ENCODE measurements around the gene GLDN. TPM values are rescaled to one million over a fixed set of nuclear protein-coding genes. Genes with fewer than 3 reads are reported as not detected.
A peak's percentile ranks its signal among the peaks of the same experiment; 100 is the strongest.

GLDN gene
- total RNA-seq, 1 experiment from 2014 or later, result 0.15 TPM

- TF ChIP-seq EZH2phosphoT487 (IDR thresholded peaks at IDR 0.05; ENCODE audit: borderline replicate concordance, low read length), result no peak
- TF ChIP-seq EZH2 (IDR thresholded peaks at IDR 0.05; ENCODE audit: low read length, unreplicated experiment), result no peak
- TF ChIP-seq, protein P1, sequence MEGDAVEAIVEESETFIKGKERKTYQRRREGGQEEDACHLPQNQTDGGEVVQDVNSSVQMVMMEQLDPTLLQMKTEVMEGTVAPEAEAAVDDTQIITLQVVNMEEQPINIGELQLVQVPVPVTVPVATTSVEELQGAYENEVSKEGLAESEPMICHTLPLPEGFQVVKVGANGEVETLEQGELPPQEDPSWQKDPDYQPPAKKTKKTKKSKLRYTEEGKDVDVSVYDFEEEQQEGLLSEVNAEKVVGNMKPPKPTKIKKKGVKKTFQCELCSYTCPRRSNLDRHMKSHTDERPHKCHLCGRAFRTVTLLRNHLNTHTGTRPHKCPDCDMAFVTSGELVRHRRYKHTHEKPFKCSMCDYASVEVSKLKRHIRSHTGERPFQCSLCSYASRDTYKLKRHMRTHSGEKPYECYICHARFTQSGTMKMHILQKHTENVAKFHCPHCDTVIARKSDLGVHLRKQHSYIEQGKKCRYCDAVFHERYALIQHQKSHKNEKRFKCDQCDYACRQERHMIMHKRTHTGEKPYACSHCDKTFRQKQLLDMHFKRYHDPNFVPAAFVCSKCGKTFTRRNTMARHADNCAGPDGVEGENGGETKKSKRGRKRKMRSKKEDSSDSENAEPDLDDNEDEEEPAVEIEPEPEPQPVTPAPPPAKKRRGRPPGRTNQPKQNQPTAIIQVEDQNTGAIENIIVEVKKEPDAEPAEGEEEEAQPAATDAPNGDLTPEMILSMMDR (conservative IDR thresholded peaks at IDR 0.05; ENCODE audit: low read depth, low read length), result no peak
- Histone ChIP-seq H3K36me3 (ENCODE audit: low read depth, low read length) (peaks cover 2% of the 10 kb centered on the region; the same call in 1 of the 2 replicates), H3K9ac (ENCODE audit: low read length) (peak overlapping the region; percentile 26; the same call in 1 of the 2 replicates), H3K4me2 (ENCODE audit: low read length) (peak overlapping the region; percentile 40; the same call in 1 of the 2 replicates), H3K9me3 (ENCODE audit: low read length) (no peaks in the 10 kb centered on the region), H3K27me3 (ENCODE audit: low read length) (no peaks in the 10 kb centered on the region), H3K4me3 (ENCODE audit: low read length) (no peak overlapping the region), H3K79me2 (ENCODE audit: low read length) (no peaks in the 10 kb centered on the region), H3K27ac (ENCODE audit: low read length) (peak overlapping the region; percentile 78), H4K20me1 (ENCODE audit: low read length) (no peaks in the 10 kb centered on the region), H3F3A (ENCODE audit: low read length, unreplicated experiment) (no peaks in the 10 kb centered on the region), H2AFZ (ENCODE audit: low read length) (no peak overlapping the region), H3K4me1 (ENCODE audit: insufficient read depth, low read length) (peaks cover 19% of the 10 kb centered on the region), H3K9me2 (replicated peaks; ENCODE audit: low read length) (no peaks in the 10 kb centered on the region)
- intact Hi-C loops (cut with micrococcal nuclease), result no loop called here
- no peak for ATAC-seq
- POLR2A ChIA-PET (ENCODE audit: unreplicated experiment), result no interaction called here
- CTCF ChIA-PET, result interaction anchor here (1.0 kb wide), 1 partner anchor 90 kb away, joined by 5 read pairs; no protein-coding TSS in a partner anchor
- no TSS peak for BruUV-seq (replicated peaks)
- peak; percentile 15 for DNase-seq
Observed at GRCh38 chr15:51377038-51377786, 35.8 kb downstream of the GLDN start.

DNA sequence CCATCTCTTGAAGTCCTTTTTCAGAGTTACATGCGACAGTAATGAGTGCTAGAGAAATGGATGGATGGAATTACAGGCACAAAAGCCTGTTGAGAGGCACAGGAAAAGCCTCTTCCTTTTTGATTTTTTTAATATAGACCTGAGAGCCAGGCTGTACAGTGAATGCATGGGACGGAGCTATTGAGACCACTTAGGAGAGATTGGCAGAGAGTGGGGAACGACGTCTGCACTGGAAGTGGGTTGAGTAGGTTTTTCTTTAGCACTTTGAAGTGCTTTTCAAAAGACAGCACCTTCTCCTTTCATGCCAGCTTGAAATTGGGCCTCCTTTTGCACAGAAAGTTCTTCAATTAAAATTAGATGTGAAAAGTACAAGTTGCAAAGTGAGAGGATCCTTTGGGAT, 37.0 kb downstream of the GLDN start:
- H3K79me2 ChIP-seq (ENCODE audit: low read length), result no peaks in the 10 kb centered on the region
- H3K36me3 ChIP-seq (ENCODE audit: low read depth, low read length), result peaks cover 2% of the 10 kb centered on the region; the same call in 1 of the 2 replicates
- H3F3A ChIP-seq (ENCODE audit: low read length, unreplicated experiment), result no peaks in the 10 kb centered on the region
- no peak overlapping the region for H3K9ac ChIP-seq (ENCODE audit: low read length)
- H2AFZ ChIP-seq (ENCODE audit: low read length), result no peak overlapping the region
- H3K9me3 ChIP-seq (ENCODE audit: low read length), result no peaks in the 10 kb centered on the region
- no peak for ATAC-seq
- no peak for TF ChIP-seq EZH2phosphoT487 (IDR thresholded peaks at IDR 0.05; ENCODE audit: borderline replicate concordance, low read length)
- TF ChIP-seq EZH2 (IDR thresholded peaks at IDR 0.05; ENCODE audit: low read length, unreplicated experiment), result no peak
- TF ChIP-seq, protein P1 (conservative IDR thresholded peaks at IDR 0.05; ENCODE audit: low read depth, low read length), result no peak
- ChIA-PET CTCF (no interaction called here), POLR2A (ENCODE audit: unreplicated experiment) (no interaction called here)
- no peaks in the 10 kb centered on the region for H4K20me1 ChIP-seq (ENCODE audit: low read length)
- intact Hi-C loops (cut with micrococcal nuclease), result no loop called here
- DNase-seq, result no peak
- H3K4me2 ChIP-seq (ENCODE audit: low read length), result no peak overlapping the region
- no peak overlapping the region for H3K4me3 ChIP-seq (ENCODE audit: low read length)
- no peak overlapping the region for H3K27ac ChIP-seq (ENCODE audit: low read length)
- no peaks in the 10 kb centered on the region for H3K27me3 ChIP-seq (ENCODE audit: low read length)
- H3K9me2 ChIP-seq (replicated peaks; ENCODE audit: low read length), result no peaks in the 10 kb centered on the region
- BruUV-seq (replicated peaks), result no TSS peak
- H3K4me1 ChIP-seq (ENCODE audit: insufficient read depth, low read length), result peaks cover 19% of the 10 kb centered on the region

DNA sequence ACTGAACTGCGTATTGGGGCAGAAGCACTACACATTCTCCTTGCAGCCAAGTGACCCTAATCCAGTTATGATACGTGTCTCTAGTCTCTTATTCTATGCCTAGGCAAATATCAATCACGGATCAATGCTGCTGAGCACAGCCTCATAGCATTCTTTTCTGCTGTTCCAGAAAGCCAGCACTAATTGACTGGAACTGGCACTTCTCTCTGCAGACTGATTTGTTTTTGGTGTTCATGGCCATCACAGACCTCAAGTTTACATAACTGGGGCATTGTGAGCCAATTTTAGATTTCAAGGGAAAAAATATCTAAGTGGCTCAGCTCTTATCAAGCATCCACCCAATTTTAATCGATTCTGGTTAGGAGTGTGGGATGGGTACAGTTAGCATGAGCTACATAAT, 37.9 kb downstream of the GLDN start:
- no peak overlapping the region for H3K4me2 ChIP-seq (ENCODE audit: low read length)
- no TSS peak for BruUV-seq (replicated peaks)
- CTCF ChIA-PET, result no interaction called here
- TF ChIP-seq EZH2 (IDR thresholded peaks at IDR 0.05; ENCODE audit: low read length, unreplicated experiment), result no peak
- TF ChIP-seq EZH2phosphoT487 (IDR thresholded peaks at IDR 0.05; ENCODE audit: borderline replicate concordance, low read length), result no peak
- TF ChIP-seq, protein P1 (conservative IDR thresholded peaks at IDR 0.05; ENCODE audit: low read depth, low read length), result no peak
- H3K79me2 ChIP-seq (ENCODE audit: low read length), result no peaks in the 10 kb centered on the region
- POLR2A ChIA-PET (ENCODE audit: unreplicated experiment), result no interaction called here
- no peak overlapping the region for H3K27ac ChIP-seq (ENCODE audit: low read length)
- no peaks in the 10 kb centered on the region for H3K27me3 ChIP-seq (ENCODE audit: low read length)
- H3K9ac ChIP-seq (ENCODE audit: low read length), result no peak overlapping the region
- H3K4me3 ChIP-seq (ENCODE audit: low read length), result no peak overlapping the region
- H3K9me3 ChIP-seq (ENCODE audit: low read length), result no peaks in the 10 kb centered on the region
- intact Hi-C loops (cut with micrococcal nuclease), result no loop called here
- no peak for ATAC-seq
- H3K36me3 ChIP-seq (ENCODE audit: low read depth, low read length), result peaks cover 2% of the 10 kb centered on the region; the same call in 1 of the 2 replicates
- DNase-seq, result no peak
- no peaks in the 10 kb centered on the region for H3F3A ChIP-seq (ENCODE audit: low read length, unreplicated experiment)
- H3K9me2 ChIP-seq (replicated peaks; ENCODE audit: low read length), result no peaks in the 10 kb centered on the region
- no peak overlapping the region for H2AFZ ChIP-seq (ENCODE audit: low read length)
- H3K4me1 ChIP-seq (ENCODE audit: insufficient read depth, low read length), result peaks cover 19% of the 10 kb centered on the region
- H4K20me1 ChIP-seq (ENCODE audit: low read length), result no peaks in the 10 kb centered on the region
